Naive thymus-derived CD4-positive, alpha-beta T cell (primary cell): ENCODE measurements around the gene MAN1A1. TPM values are rescaled to one million over a fixed set of nuclear protein-coding genes. Genes with fewer than 3 reads are reported as not detected.
A peak's percentile ranks its signal among the peaks of the same experiment; 100 is the strongest.

ENCODE experiments used
- ATAC-seq: fragments of 150-1000 bp; cut with Tn5 transposase; 2 replicates; pipeline ENCODE4 v1.10.0; 2021; ENCODE audit warnings: mild to moderate bottlenecking, moderate library complexity
- CTCF ChIA-PET: fragments of 350-600 bp; sonication (Branson Sonifier 250); formaldehyde crosslinking; loops from one replicate; lab custom pipeline; 2021; ENCODE audit warnings: antibody characterized with exemption; lab: Charles Lee
- POLR2A ChIA-PET: fragments of 350-600 bp; sonication (Branson Sonifier 250); formaldehyde crosslinking; loops from one replicate; lab custom pipeline; 2021; ENCODE audit warnings: antibody characterized with exemption, inconsistent platforms; lab: Charles Lee
- DNase-seq, 9 donors: peaks; one replicate each; pipeline versions ENCODE4 v3.0.0 to v3.0.0-alpha.2; 2020 to 2022; ENCODE audit warnings: mixed read lengths in 1 of 9
- H3K27ac ChIP-seq: one replicate; pipeline ENCODE4 v1.7.0; 2013; ENCODE audit warnings: mild to moderate bottlenecking, low read depth, low read length, moderate library complexity
- H3K27me3 ChIP-seq, 2 donors: one replicate each; pipeline ENCODE4 v1.7.0; 2013; ENCODE audit warnings: low read length in 2 of 2, mild to moderate bottlenecking in 2 of 2, moderate library complexity in 2 of 2; ENCODE audit not compliant: control insufficient read depth in 2 of 2, insufficient read depth in 2 of 2
- H3K36me3 ChIP-seq, 3 experiments: 1 replicate in 2 of 3; 2 replicates in 1 of 3; pipeline ENCODE4 v1.7.0; 2013; ENCODE audit warnings: low read length in 3 of 3, mild to moderate bottlenecking in 3 of 3, moderate library complexity in 1 of 3; ENCODE audit not compliant: insufficient read depth in 3 of 3, control insufficient read depth in 2 of 3
- H3K4me1 ChIP-seq, 2 donors: one replicate each; pipeline ENCODE4 v1.7.0; 2013; ENCODE audit warnings: low read length in 2 of 2, mild to moderate bottlenecking in 2 of 2, moderate library complexity in 1 of 2; ENCODE audit not compliant: control insufficient read depth in 2 of 2, insufficient read depth in 2 of 2
- H3K4me3 ChIP-seq: 2 replicates; pipeline ENCODE4 v1.7.0; 2013; ENCODE audit warnings: mild to moderate bottlenecking, low read length
- H3K9me3 ChIP-seq, 3 experiments: 1 replicate in 2 of 3; 2 replicates in 1 of 3; pipeline ENCODE4 v1.7.0; 2013; ENCODE audit warnings: low read length in 3 of 3; ENCODE audit not compliant: control insufficient read depth in 2 of 3
- H3K27ac Mint-ChIP-seq, 9 donors: one replicate each; pipeline ENCODE4 v1.8.0; 2020 to 2022; ENCODE audit warnings: mixed read lengths in 9 of 9, mild to moderate bottlenecking in 8 of 9, moderate library complexity in 5 of 9, inconsistent platforms in 2 of 9
- H3K27me3 Mint-ChIP-seq, 5 donors: one replicate each; pipeline ENCODE4 v1.8.0; 2021 to 2022; ENCODE audit warnings: mixed read lengths in 5 of 5, mild to moderate bottlenecking in 1 of 5
- H3K36me3 Mint-ChIP-seq, 5 donors: one replicate each; pipeline ENCODE4 v1.8.0; 2020 to 2022; ENCODE audit warnings: mixed read lengths in 5 of 5, mild to moderate bottlenecking in 3 of 5, inconsistent platforms in 1 of 5
- H3K4me1 Mint-ChIP-seq, 7 donors: one replicate each; pipeline ENCODE4 v1.8.0; 2020 to 2022; ENCODE audit warnings: mixed read lengths in 7 of 7, mild to moderate bottlenecking in 3 of 7, inconsistent platforms in 1 of 7
- H3K4me3 Mint-ChIP-seq, 10 donors: one replicate each; pipeline ENCODE4 v1.8.0; 2020 to 2022; ENCODE audit warnings: mild to moderate bottlenecking in 10 of 10, mixed read lengths in 10 of 10, moderate library complexity in 6 of 10, inconsistent platforms in 2 of 10
- H3K9me3 Mint-ChIP-seq, 11 donors: one replicate each; pipeline ENCODE4 v1.8.0; 2020 to 2022; ENCODE audit warnings: mixed read lengths in 11 of 11, mild to moderate bottlenecking in 4 of 11, inconsistent platforms in 1 of 11, moderate library complexity in 1 of 11
- intact Hi-C, 2 donors: fragments of 100-400 bp; cut with micrococcal nuclease; formaldehyde crosslinking; loops; one replicate each; pipeline ENCODE4 v1.15.1; 2023
- polyA plus RNA-seq, 2 donors: library from polyadenylated mRNA; unstranded; fragments of 300-500 nt; fragmentation: Illumina TruSeq; gene quantifications; one replicate each; pipeline ENCODE4 v1.2.3, GENCODE V29; 2021
- total RNA-seq, 6 experiments: library from RNA in 5 of 6; stranded (reverse) in 5 of 6; gene quantifications; 1 replicate in 5 of 6; 2 replicates in 1 of 6; pipeline ENCODE4 v1.2.3 and lab custom pipeline; 2021 to 2026

The MAN1A1 gene
- total and polyA plus RNA-seq, 7 experiments from 2014 or later = 5.4 to 22.3 (median 8.4) TPM

GRCh38 chr6:119270545-119270944, 79.0 kb downstream of the MAN1A1 start:
- H3K27ac Mint-ChIP-seq = no peak overlapping the region
- H3K27me3 Mint-ChIP-seq = no peaks in the 10 kb centered on the region
- CTCF ChIA-PET = no interaction called here
- peaks cover 8 to 30% (median 26%) of the 10 kb centered on the region in 7 donors for H3K4me1 Mint-ChIP-seq
- Histone ChIP-seq H3K9me3 (peaks cover 0 to 13% (median 4%) of the 10 kb centered on the region in 3 experiments), H3K36me3 (no peaks in the 10 kb centered on the region), H3K4me3 (no peak overlapping the region), H3K27me3 (no peaks in the 10 kb centered on the region), H3K27ac (no peak overlapping the region), H3K4me1 (peaks cover 0 to 11% of the 10 kb centered on the region in 2 donors)
- H3K36me3 Mint-ChIP-seq = peaks cover 5 to 54% (median 19%) of the 10 kb centered on the region in 5 donors
- H3K4me3 Mint-ChIP-seq = no peak overlapping the region
- H3K9me3 Mint-ChIP-seq = peaks cover 0 to 18% (median 14%) of the 10 kb centered on the region in 11 donors
- ATAC-seq = no peak
- POLR2A ChIA-PET = no interaction called here
- intact Hi-C loops = no loop called here
- no peak for DNase-seq

GRCh38 chr6:119269266-119270103, 80.1 kb downstream of the MAN1A1 start:
- Mint-ChIP-seq H3K27ac (no peak overlapping the region), H3K4me3 (no peak overlapping the region)
- POLR2A ChIA-PET = no interaction called here

DNA sequence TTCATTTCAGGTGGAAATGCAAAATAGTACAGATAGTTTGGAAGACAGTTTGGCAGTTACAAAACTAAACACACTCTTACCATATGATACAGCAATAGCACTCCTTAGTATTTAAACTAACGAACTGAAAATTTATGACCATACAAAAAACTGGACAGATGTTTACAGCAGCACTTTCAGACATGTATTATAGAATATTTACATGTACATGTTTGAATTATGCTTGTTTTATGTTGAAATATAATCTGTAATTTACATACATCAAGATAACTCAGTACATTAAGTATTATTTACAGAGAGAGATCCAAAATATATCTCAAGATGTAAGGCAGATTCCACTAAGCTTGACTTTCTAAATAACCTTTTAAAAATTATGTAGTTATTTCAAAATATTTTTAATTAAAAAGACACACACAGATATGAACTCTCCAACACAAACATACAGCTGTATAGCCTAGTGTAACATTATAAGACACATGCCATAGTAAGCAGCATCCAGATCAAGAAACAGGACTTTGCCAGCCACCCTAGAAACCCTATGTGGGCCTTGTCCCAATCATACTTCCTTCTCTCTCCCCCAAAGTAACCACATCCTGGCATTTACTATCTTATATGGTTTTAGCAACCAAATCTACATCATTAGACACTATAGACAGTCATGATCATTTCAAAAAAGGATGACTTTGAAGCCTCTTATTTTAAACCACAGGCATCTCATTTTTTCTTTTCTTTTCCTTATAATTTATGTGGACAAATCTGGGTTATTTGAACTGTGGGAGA, 82.2 kb downstream of the MAN1A1 start:
- Histone ChIP-seq H3K9me3 (peaks cover 0 to 13% (median 4%) of the 10 kb centered on the region in 3 experiments), H3K27ac (no peak overlapping the region), H3K36me3 (no peaks in the 10 kb centered on the region), H3K27me3 (no peaks in the 10 kb centered on the region), H3K4me3 (no peak overlapping the region), H3K4me1 (peaks cover 0 to 11% of the 10 kb centered on the region in 2 donors)
- ChIA-PET CTCF (no interaction called here), POLR2A (no interaction called here)
- peaks cover 0 to 20% (median 14%) of the 10 kb centered on the region in 11 donors for H3K9me3 Mint-ChIP-seq
- no peaks in the 10 kb centered on the region for H3K27me3 Mint-ChIP-seq
- peak in 2 of 9 donors; percentile 6 to 18 for DNase-seq
- peak overlapping the region in 4 of 9 donors; percentile 2 to 20 (median 4) for H3K27ac Mint-ChIP-seq
- ATAC-seq = peak; percentile 68
- H3K4me3 Mint-ChIP-seq = peak overlapping the region in 4 of 10 donors; percentile 3 to 29 (median 7)
- H3K36me3 Mint-ChIP-seq = peaks cover 9 to 60% (median 18%) of the 10 kb centered on the region in 5 donors
- intact Hi-C loops = loop anchor here in 1 of 2 donors (10.0 kb wide), 1 partner anchor 47 kb away; no protein-coding TSS in a partner anchor
- peaks cover 8 to 30% (median 26%) of the 10 kb centered on the region in 7 donors for H3K4me1 Mint-ChIP-seq

More at GRCh38 chr6:119269266-119270103, 80.1 kb downstream of the MAN1A1 start:
- ATAC-seq (no peak), DNase-seq (no peak)
- Histone ChIP-seq H3K4me1 (peaks cover 0 to 11% of the 10 kb centered on the region in 2 donors), H3K27ac (no peak overlapping the region), H3K9me3 (peaks cover 0 to 13% (median 4%) of the 10 kb centered on the region in 3 experiments), H3K36me3 (no peaks in the 10 kb centered on the region), H3K4me3 (no peak overlapping the region), H3K27me3 (no peaks in the 10 kb centered on the region)
- CTCF ChIA-PET = no interaction called here
- Mint-ChIP-seq H3K9me3 (peaks cover 0 to 18% (median 14%) of the 10 kb centered on the region in 11 donors), H3K36me3 (peaks cover 5 to 52% (median 19%) of the 10 kb centered on the region in 5 donors), H3K27me3 (no peaks in the 10 kb centered on the region), H3K4me1 (peaks cover 8 to 30% (median 26%) of the 10 kb centered on the region in 7 donors)
- intact Hi-C loops = loop anchor here in 1 of 2 donors (10.0 kb wide), 1 partner anchor 45 kb away; no protein-coding TSS in a partner anchor

- Mint-ChIP-seq H3K9me3 (peaks cover 0 to 8% (median 0%) of the 10 kb centered on the region in 11 donors), H3K4me3 (no peak overlapping the region), H3K27me3 (no peaks in the 10 kb centered on the region), H3K27ac (no peak overlapping the region), H3K36me3 (peaks cover 4 to 49% (median 10%) of the 10 kb centered on the region in 5 donors), H3K4me1 (peaks cover 9 to 35% (median 28%) of the 10 kb centered on the region in 7 donors)
- ChIA-PET CTCF (interaction anchor here (0.7 kb wide), 1 partner anchor 263 kb away, joined by 4 read pairs; no protein-coding TSS in a partner anchor), POLR2A (interaction anchor here (0.7 kb wide), 1 partner anchor 383 kb away, joined by 5 read pairs; no protein-coding TSS in a partner anchor)
- Histone ChIP-seq H3K36me3 (no peaks in the 10 kb centered on the region), H3K9me3 (no peaks in the 10 kb centered on the region), H3K27ac (no peak overlapping the region), H3K27me3 (no peaks in the 10 kb centered on the region), H3K4me1 (peaks cover 0 to 11% of the 10 kb centered on the region in 2 donors), H3K4me3 (no peak overlapping the region)
- intact Hi-C loops = loop anchor here in 1 of 2 donors (10.0 kb wide), 1 partner anchor 50 kb away; no protein-coding TSS in a partner anchor
- DNase-seq = no peak
- ATAC-seq = no peak
Observed at GRCh38 chr6:119264854-119265397, 84.6 kb downstream of the MAN1A1 start.

DNA sequence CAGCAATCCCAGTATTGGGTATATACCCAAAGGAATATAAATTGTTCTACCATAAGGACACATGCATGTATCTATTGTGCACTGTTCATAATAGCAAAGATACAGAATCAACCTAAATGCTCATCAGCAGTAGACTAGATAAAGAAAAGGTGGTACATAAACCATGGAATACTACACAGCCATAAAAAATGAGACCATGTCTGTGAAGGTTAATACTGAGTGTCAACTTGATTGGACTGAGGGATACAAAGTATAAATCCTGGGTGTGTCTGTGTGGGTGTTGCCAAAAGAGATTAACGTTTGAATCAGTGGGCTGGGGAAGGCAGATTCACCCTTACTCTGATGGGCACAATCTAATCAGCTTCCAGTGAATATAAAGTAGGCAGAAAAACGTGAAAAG, 86.9 kb downstream of the MAN1A1 start:
- Mint-ChIP-seq H3K4me3 (no peak overlapping the region), H3K4me1 (peaks cover 4 to 27% (median 12%) of the 10 kb centered on the region in 7 donors), H3K36me3 (peaks cover 4 to 29% (median 10%) of the 10 kb centered on the region in 5 donors), H3K9me3 (peaks cover 0 to 8% (median 0%) of the 10 kb centered on the region in 11 donors), H3K27me3 (no peaks in the 10 kb centered on the region), H3K27ac (no peak overlapping the region)
- Histone ChIP-seq H3K4me3 (no peak overlapping the region), H3K27me3 (no peaks in the 10 kb centered on the region), H3K9me3 (no peaks in the 10 kb centered on the region), H3K27ac (no peak overlapping the region), H3K4me1 (peaks cover 0 to 2% of the 10 kb centered on the region in 2 donors), H3K36me3 (no peaks in the 10 kb centered on the region)
- intact Hi-C loops = loop anchor here in 1 of 2 donors (10.0 kb wide), 1 partner anchor 52 kb away; no protein-coding TSS in a partner anchor
- no peak for ATAC-seq
- ChIA-PET CTCF (no interaction called here), POLR2A (no interaction called here)
- DNase-seq = no peak

GRCh38 chr6:119261944-119262284, 87.6 kb downstream of the MAN1A1 start:
- ATAC-seq (no peak), DNase-seq (no peak)
- intact Hi-C loops = loop anchor here in 1 of 2 donors (10.0 kb wide), 1 partner anchor 53 kb away; no protein-coding TSS in a partner anchor
- Mint-ChIP-seq H3K27ac (no peak overlapping the region), H3K4me3 (no peak overlapping the region), H3K27me3 (no peaks in the 10 kb centered on the region), H3K36me3 (peaks cover 4 to 27% (median 10%) of the 10 kb centered on the region in 5 donors), H3K4me1 (peaks cover 4 to 25% (median 12%) of the 10 kb centered on the region in 7 donors), H3K9me3 (peaks cover 0 to 8% (median 0%) of the 10 kb centered on the region in 11 donors)
- ChIA-PET CTCF (no interaction called here), POLR2A (no interaction called here)
- no peaks in the 10 kb centered on the region for H3K9me3 ChIP-seq
- peaks cover 0 to 5% of the 10 kb centered on the region in 2 donors for H3K4me1 ChIP-seq
- no peak overlapping the region for H3K4me3 ChIP-seq
- no peaks in the 10 kb centered on the region for H3K27me3 ChIP-seq
- no peaks in the 10 kb centered on the region for H3K36me3 ChIP-seq
- no peak overlapping the region for H3K27ac ChIP-seq
